WTC11 (cell line): ENCODE results near the gene PNMA1. TPM values are rescaled to one million over a fixed set of nuclear protein-coding genes. Genes with fewer than 3 reads are reported as not detected.

ENCODE experiments used
- ATAC-seq: fragments of 200-7000 bp; cut with Tn5 transposase; 2 replicates; pipeline ENCODE4 v1.10.0; 2021; ENCODE audit warnings: mild to moderate bottlenecking, moderate library complexity
- CTCF ChIA-PET: fragments of 300-600 bp; sonication (Branson Sonifier 250); formaldehyde crosslinking; loops from one replicate; lab custom pipeline; 2021; ENCODE audit warnings: antibody characterized with exemption; lab: Charles Lee
- POLR2A ChIA-PET: fragments of 350-600 bp; sonication (Branson Sonifier 250); formaldehyde crosslinking; loops from one replicate; lab custom pipeline; 2021; ENCODE audit warnings: antibody characterized with exemption; lab: Charles Lee
- DNase-seq: peaks from one replicate; pipeline ENCODE4 v3.0.0; 2021; ENCODE audit warnings: low spot score
- H3K27ac Mint-ChIP-seq: 2 replicates; pipeline ENCODE4 v1.8.0; 2021; ENCODE audit warnings: mixed read lengths
- H3K27me3 Mint-ChIP-seq: 2 replicates; pipeline ENCODE4 v1.8.0; 2021; ENCODE audit warnings: low read depth, mild to moderate bottlenecking, moderate library complexity, mixed read lengths
- H3K36me3 Mint-ChIP-seq: 2 replicates; pipeline ENCODE4 v1.8.0; 2021; ENCODE audit warnings: mixed read lengths
- H3K4me1 Mint-ChIP-seq: 2 replicates; pipeline ENCODE4 v1.8.0; 2022; ENCODE audit warnings: mixed read lengths
- H3K4me3 Mint-ChIP-seq: 2 replicates; pipeline ENCODE4 v1.8.0; 2021; ENCODE audit warnings: mild to moderate bottlenecking, moderate library complexity, mixed read lengths
- H3K9me3 Mint-ChIP-seq: 2 replicates; pipeline ENCODE4 v1.8.0; 2021; ENCODE audit warnings: mixed read lengths
- EMX1 ChIP-seq: fragments of 250-450 bp; sonication (Bioruptor Pico); IDR thresholded peaks from 2 replicates; pipeline ENCODE4 v1.8.0; 2021; ENCODE audit warnings: mild to moderate bottlenecking
- ESRRA ChIP-seq: sonication (generic); formaldehyde crosslinking; IDR thresholded peaks from 2 replicates; pipeline ENCODE4 v1.8.1; 2022; ENCODE audit warnings: mild to moderate bottlenecking, missing genetic modification reagents, borderline replicate concordance
- FOXK1 ChIP-seq: sonication (generic); formaldehyde crosslinking; IDR thresholded peaks from 2 replicates; pipeline ENCODE4 v1.8.0; 2022; ENCODE audit warnings: mild to moderate bottlenecking, moderate library complexity, missing genetic modification reagents
- FOXP1 ChIP-seq: sonication (generic); formaldehyde crosslinking; IDR thresholded peaks from 2 replicates; pipeline ENCODE4 v1.8.0; 2022; ENCODE audit warnings: missing genetic modification reagents, mild to moderate bottlenecking, moderate library complexity, borderline replicate concordance
- HMGA2 ChIP-seq: fragments of 250-450 bp; sonication (Bioruptor Pico); IDR thresholded peaks from 2 replicates; pipeline ENCODE4 v1.4.0; 2021; ENCODE audit warnings: mild to moderate bottlenecking, moderate library complexity
- IRF2 ChIP-seq: sonication (generic); formaldehyde crosslinking; IDR thresholded peaks from 2 replicates; pipeline ENCODE4 v1.8.0; 2022; ENCODE audit warnings: low read depth, missing genetic modification reagents, borderline replicate concordance
- JAZF1 ChIP-seq: fragments of 250-450 bp; sonication (Bioruptor Pico); IDR thresholded peaks from 2 replicates; pipeline ENCODE4 v1.9.0; 2021; ENCODE audit warnings: moderate library complexity, mild to moderate bottlenecking, inconsistent platforms
- JUN ChIP-seq: sonication (generic); formaldehyde crosslinking; IDR thresholded peaks from 2 replicates; pipeline ENCODE4 v1.8.0; 2023; ENCODE audit warnings: mild to moderate bottlenecking, missing genetic modification reagents
- KAT7 ChIP-seq: sonication (generic); formaldehyde crosslinking; IDR thresholded peaks from 2 replicates; pipeline ENCODE4 v1.8.1; 2023; ENCODE audit warnings: missing genetic modification reagents, mild to moderate bottlenecking, borderline replicate concordance
- NR1H2 ChIP-seq: sonication (generic); formaldehyde crosslinking; IDR thresholded peaks from 2 replicates; pipeline ENCODE4 v1.9.0; 2021; ENCODE audit warnings: mild to moderate bottlenecking, moderate library complexity, missing genetic modification reagents
- SMAD4 ChIP-seq: sonication (generic); formaldehyde crosslinking; IDR thresholded peaks from 2 replicates; pipeline ENCODE4 v1.8.0; 2022; ENCODE audit warnings: mild to moderate bottlenecking, missing genetic modification reagents
- ZNF671 ChIP-seq: fragments of 250-450 bp; sonication (Bioruptor Pico); IDR thresholded peaks from 2 replicates; pipeline ENCODE4 v1.8.0; 2021; ENCODE audit warnings: mild to moderate bottlenecking
- total RNA-seq: library from RNA; stranded (reverse); gene quantifications from 3 replicates; pipeline ENCODE4 v1.2.3, GENCODE V29; 2021
- TF ChIP-seq, protein P1 (sequence below): sonication (generic); formaldehyde crosslinking; IDR thresholded peaks from 2 replicates; pipeline ENCODE4 v1.8.1; 2022; ENCODE audit warnings: low read depth, missing genetic modification reagents, borderline replicate concordance
- TF ChIP-seq, protein P2 (sequence below): sonication (generic); formaldehyde crosslinking; IDR thresholded peaks from 2 replicates; pipeline ENCODE4 v1.8.1; 2023; ENCODE audit warnings: mild to moderate bottlenecking, moderate library complexity, missing genetic modification reagents
- TF ChIP-seq, protein P3 (sequence below): fragments of 250-450 bp; sonication (Bioruptor Pico); IDR thresholded peaks from 2 replicates; pipeline ENCODE4 v1.9.0; 2021; ENCODE audit warnings: mild to moderate bottlenecking, borderline replicate concordance

Gene PNMA1
- total RNA-seq, 1 experiment from 2014 or later: 46.0 TPM

DNA sequence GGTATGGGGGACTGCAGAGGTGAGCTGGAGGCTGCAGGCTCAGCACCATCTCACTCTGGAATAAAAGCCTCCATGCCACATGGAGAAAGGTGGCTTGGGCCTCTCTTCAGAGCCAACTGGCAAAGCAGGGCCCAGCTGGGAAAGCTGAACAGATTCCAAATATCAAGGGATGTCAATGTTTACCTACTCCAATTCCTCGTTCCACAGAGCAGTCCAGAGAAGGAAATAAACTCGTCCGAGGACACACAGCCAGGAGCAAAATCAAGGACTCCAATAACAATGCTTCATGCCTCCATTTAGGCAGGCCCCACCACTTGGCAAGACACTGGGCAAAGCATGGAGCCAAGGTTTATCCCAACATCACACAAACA, 36.3 kb upstream of the PNMA1 start:
- Mint-ChIP-seq H3K27me3 (no peaks in the 10 kb centered on the region), H3K36me3 (no peaks in the 10 kb centered on the region), H3K4me1 (peaks cover 76% of the 10 kb centered on the region), H3K9me3 (no peaks in the 10 kb centered on the region), H3K27ac (no peak overlapping the region), H3K4me3 (no peak overlapping the region)
- DNase-seq: no peak
- ChIA-PET CTCF (interaction anchor here (1.2 to 2.9 kb wide), 5 partner anchors 8 to 22 kb away, joined by 3 to 28 read pairs (median 6); a partner anchor contains a TSS), POLR2A (interaction anchor here (1.3 kb wide), 1 partner anchor 9 kb away, joined by 3 read pairs; no protein-coding TSS in a partner anchor)
- no peak for TF ChIP-seq FOXP1
- ATAC-seq: no peak

DNA sequence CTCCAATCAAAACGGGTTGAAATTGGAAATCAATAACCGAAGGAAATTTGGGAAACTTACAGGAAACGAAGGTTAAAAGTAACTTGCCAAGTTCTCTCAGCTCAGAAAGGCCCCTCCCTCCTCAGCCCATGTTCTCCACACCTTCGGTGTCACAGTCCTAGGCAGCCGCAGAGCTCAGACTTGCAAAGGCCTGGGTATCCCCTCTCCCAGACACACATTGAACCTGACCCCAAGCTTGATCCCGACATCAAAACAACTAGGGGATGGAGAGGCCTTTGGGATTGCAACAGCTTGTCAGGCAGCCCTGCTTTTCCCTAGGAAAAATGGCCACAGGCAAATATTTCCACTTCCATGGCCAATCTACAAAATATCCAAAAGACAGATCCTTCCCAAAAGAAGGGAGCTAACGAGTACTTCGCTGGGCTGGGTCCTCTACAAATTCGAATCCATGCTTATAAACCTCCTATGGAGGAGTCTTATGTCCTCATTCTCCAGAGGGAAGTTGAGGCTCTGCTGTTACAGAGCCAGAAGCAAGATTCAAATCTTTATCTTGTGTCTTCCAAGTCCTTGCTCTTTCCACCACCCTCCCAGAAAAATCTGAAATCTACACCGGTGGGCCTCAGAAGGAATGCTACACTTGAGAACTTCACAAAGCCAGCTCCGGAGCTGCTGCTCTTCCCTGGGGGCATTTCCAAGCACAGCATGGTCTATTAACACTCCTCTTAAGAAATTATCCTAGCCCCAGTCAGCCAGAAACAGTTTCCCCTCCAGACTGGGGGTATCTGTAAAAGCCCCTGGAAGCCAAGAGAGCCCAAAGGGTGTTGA, 35.7 kb upstream of the PNMA1 start:
- ChIA-PET POLR2A (interaction anchor here (0.6 to 1.3 kb wide), 3 partner anchors 9 to 497 kb away, joined by 3 to 5 read pairs (median 3); no protein-coding TSS in a partner anchor), CTCF (interaction anchor here (0.5 to 2.9 kb wide), 6 partner anchors 8 to 179 kb away, joined by 3 to 28 read pairs (median 6); a partner anchor contains a TSS)
- Mint-ChIP-seq H3K9me3 (no peaks in the 10 kb centered on the region), H3K36me3 (no peaks in the 10 kb centered on the region), H3K4me1 (peaks cover 70% of the 10 kb centered on the region), H3K4me3 (no peak overlapping the region), H3K27me3 (no peaks in the 10 kb centered on the region), H3K27ac (peak overlapping the region; percentile 41)
- ATAC-seq (peak; percentile 9; the same call in 1 of the 2 replicates), DNase-seq (no peak)
- no peak for TF ChIP-seq KAT7 (CRISPR knock-in tag)
- TF ChIP-seq, protein P1, sequence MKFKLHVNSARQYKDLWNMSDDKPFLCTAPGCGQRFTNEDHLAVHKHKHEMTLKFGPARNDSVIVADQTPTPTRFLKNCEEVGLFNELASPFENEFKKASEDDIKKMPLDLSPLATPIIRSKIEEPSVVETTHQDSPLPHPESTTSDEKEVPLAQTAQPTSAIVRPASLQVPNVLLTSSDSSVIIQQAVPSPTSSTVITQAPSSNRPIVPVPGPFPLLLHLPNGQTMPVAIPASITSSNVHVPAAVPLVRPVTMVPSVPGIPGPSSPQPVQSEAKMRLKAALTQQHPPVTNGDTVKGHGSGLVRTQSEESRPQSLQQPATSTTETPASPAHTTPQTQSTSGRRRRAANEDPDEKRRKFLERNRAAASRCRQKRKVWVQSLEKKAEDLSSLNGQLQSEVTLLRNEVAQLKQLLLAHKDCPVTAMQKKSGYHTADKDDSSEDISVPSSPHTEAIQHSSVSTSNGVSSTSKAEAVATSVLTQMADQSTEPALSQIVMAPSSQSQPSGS (CRISPR knock-in tag): no peak
- TF ChIP-seq, protein P2, sequence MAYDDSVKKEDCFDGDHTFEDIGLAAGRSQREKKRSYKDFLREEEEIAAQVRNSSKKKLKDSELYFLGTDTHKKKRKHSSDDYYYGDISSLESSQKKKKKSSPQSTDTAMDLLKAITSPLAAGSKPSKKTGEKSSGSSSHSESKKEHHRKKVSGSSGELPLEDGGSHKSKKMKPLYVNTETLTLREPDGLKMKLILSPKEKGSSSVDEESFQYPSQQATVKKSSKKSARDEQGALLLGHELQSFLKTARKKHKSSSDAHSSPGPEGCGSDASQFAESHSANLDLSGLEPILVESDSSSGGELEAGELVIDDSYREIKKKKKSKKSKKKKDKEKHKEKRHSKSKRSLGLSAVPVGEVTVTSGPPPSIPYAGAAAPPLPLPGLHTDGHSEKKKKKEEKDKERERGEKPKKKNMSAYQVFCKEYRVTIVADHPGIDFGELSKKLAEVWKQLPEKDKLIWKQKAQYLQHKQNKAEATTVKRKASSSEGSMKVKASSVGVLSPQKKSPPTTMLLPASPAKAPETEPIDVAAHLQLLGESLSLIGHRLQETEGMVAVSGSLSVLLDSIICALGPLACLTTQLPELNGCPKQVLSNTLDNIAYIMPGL: no peak
- no peak for TF ChIP-seq ESRRA (CRISPR knock-in tag)
- no peak for TF ChIP-seq HMGA2 (CRISPR knock-in tag)
- TF ChIP-seq JAZF1 (CRISPR knock-in tag): no peak
- no peak for TF ChIP-seq EMX1
- no peak for TF ChIP-seq FOXK1 (CRISPR knock-in tag)
- TF ChIP-seq NR1H2 (CRISPR knock-in tag): no peak
- TF ChIP-seq JUN (CRISPR knock-in tag): no peak
- TF ChIP-seq ZNF671: no peak
- TF ChIP-seq, protein P3, sequence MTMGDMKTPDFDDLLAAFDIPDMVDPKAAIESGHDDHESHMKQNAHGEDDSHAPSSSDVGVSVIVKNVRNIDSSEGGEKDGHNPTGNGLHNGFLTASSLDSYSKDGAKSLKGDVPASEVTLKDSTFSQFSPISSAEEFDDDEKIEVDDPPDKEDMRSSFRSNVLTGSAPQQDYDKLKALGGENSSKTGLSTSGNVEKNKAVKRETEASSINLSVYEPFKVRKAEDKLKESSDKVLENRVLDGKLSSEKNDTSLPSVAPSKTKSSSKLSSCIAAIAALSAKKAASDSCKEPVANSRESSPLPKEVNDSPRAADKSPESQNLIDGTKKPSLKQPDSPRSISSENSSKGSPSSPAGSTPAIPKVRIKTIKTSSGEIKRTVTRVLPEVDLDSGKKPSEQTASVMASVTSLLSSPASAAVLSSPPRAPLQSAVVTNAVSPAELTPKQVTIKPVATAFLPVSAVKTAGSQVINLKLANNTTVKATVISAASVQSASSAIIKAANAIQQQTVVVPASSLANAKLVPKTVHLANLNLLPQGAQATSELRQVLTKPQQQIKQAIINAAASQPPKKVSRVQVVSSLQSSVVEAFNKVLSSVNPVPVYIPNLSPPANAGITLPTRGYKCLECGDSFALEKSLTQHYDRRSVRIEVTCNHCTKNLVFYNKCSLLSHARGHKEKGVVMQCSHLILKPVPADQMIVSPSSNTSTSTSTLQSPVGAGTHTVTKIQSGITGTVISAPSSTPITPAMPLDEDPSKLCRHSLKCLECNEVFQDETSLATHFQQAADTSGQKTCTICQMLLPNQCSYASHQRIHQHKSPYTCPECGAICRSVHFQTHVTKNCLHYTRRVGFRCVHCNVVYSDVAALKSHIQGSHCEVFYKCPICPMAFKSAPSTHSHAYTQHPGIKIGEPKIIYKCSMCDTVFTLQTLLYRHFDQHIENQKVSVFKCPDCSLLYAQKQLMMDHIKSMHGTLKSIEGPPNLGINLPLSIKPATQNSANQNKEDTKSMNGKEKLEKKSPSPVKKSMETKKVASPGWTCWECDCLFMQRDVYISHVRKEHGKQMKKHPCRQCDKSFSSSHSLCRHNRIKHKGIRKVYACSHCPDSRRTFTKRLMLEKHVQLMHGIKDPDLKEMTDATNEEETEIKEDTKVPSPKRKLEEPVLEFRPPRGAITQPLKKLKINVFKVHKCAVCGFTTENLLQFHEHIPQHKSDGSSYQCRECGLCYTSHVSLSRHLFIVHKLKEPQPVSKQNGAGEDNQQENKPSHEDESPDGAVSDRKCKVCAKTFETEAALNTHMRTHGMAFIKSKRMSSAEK (CRISPR knock-in tag): no peak
- no peak for TF ChIP-seq IRF2
- TF ChIP-seq SMAD4 (CRISPR knock-in tag): no peak
